Endodermal cell (in vitro differentiated cells): ENCODE data around the gene ARVCF. TPM values are rescaled to one million over a fixed set of nuclear protein-coding genes. Genes with fewer than 3 reads are reported as not detected.

Source experiments
- DNase-seq: peaks from one replicate; pipeline ENCODE4 v3.0.0-alpha.2; 2017
- H3K27ac ChIP-seq: 2 replicates; pipeline ENCODE4 v1.5.1; 2013; ENCODE audit warnings: mild to moderate bottlenecking, low read depth, low read length, moderate library complexity
- H3K27me3 ChIP-seq: 2 replicates; pipeline ENCODE4 v1.6.1; 2013; ENCODE audit warnings: mild to moderate bottlenecking, low read length, moderate library complexity; ENCODE audit not compliant: insufficient read depth, control insufficient read depth, poor library complexity, severe bottlenecking
- H3K36me3 ChIP-seq: 2 replicates; pipeline ENCODE4 v1.7.0; 2013; ENCODE audit warnings: mild to moderate bottlenecking, low read length, moderate library complexity; ENCODE audit not compliant: control insufficient read depth, insufficient read depth
- H3K4me1 ChIP-seq: one replicate; pipeline ENCODE4 v1.7.0; 2013; ENCODE audit warnings: low read length; ENCODE audit not compliant: control insufficient read depth, insufficient read depth
- H3K4me3 ChIP-seq: 2 replicates; pipeline ENCODE4 v1.5.1; 2013; ENCODE audit warnings: mild to moderate bottlenecking, low read length, moderate library complexity
- H3K9ac ChIP-seq: 2 replicates; pipeline ENCODE4 v1.6.1; 2013; ENCODE audit warnings: mild to moderate bottlenecking, low read length, moderate library complexity; ENCODE audit not compliant: poor library complexity, severe bottlenecking; ENCODE audit errors: extremely low read depth
- H3K9me3 ChIP-seq: 2 replicates; pipeline ENCODE4 v1.6.1; 2013; ENCODE audit warnings: mild to moderate bottlenecking, low read length, moderate library complexity; ENCODE audit not compliant: control insufficient read depth
- H3K27ac Mint-ChIP-seq: 2 replicates; pipeline ENCODE4 v1.8.0; 2020; ENCODE audit warnings: mixed read lengths
- H3K27me3 Mint-ChIP-seq: 2 replicates; pipeline ENCODE4 v1.8.0; 2021; ENCODE audit warnings: mild to moderate bottlenecking, mixed read lengths; ENCODE audit not compliant: insufficient read depth
- H3K36me3 Mint-ChIP-seq: 2 replicates; pipeline ENCODE4 v1.8.0; 2020; ENCODE audit warnings: low read depth, mixed read lengths
- H3K4me1 Mint-ChIP-seq: 2 replicates; pipeline ENCODE4 v1.8.0; 2020; ENCODE audit warnings: mixed read lengths
- H3K4me3 Mint-ChIP-seq: 2 replicates; pipeline ENCODE4 v1.8.0; 2020; ENCODE audit warnings: mild to moderate bottlenecking, moderate library complexity, mixed read lengths
- H3K9me3 Mint-ChIP-seq: 2 replicates; pipeline ENCODE4 v1.8.0; 2020; ENCODE audit warnings: mild to moderate bottlenecking, mixed read lengths
- CTCF ChIP-seq: fragments of 200-600 bp; sonication (generic); conservative IDR thresholded peaks from 2 replicates; pipeline ENCODE4 v1.5.0; 2021; ENCODE audit warnings: antibody characterized with exemption, mild to moderate bottlenecking
- WGBS, 2 experiments: methylation state at CpG; one replicate each; pipeline versions ENCODE4 v1.1.5 to v1.1.7; 2013; ENCODE audit warnings: missing lambda C conversion rate in 2 of 2, mixed read lengths in 1 of 2; ENCODE audit not compliant: insufficient coverage in 1 of 2, insufficient read length in 1 of 2; 5-methylcytosine and 5-hydroxymethylcytosine counted together
- total RNA-seq, 2 donors: library from RNA; stranded (reverse); fragmentation: NEBNext Ultra II Directional in 1 of 2; extraction: Animal tissue kit (Norgen Biotek cat#: 25700) in 1 of 2; gene quantifications; 2 replicates in 1 of 2; 3 replicates in 1 of 2; pipeline ENCODE4 v1.2.1, GENCODE V29; 2021

ARVCF gene
- total RNA-seq, 2 donors from 2014 or later, result 48.3 to 61.3 TPM

- no peak overlapping the region for H3K9ac ChIP-seq
- Mint-ChIP-seq H3K4me3 (no peak overlapping the region), H3K36me3 (peaks cover 9% of the 10 kb centered on the region), H3K4me1 (peaks cover 2% of the 10 kb centered on the region), H3K27ac (no peak overlapping the region), H3K9me3 (no peaks in the 10 kb centered on the region), H3K27me3 (no peaks in the 10 kb centered on the region)
- H3K9me3 ChIP-seq, result no peaks in the 10 kb centered on the region
- peaks cover 3% of the 10 kb centered on the region for H3K36me3 ChIP-seq
- peaks cover under 1% of the 10 kb centered on the region for H3K4me1 ChIP-seq
- no peak overlapping the region for H3K4me3 ChIP-seq
- DNase-seq, result no peak
- no peak overlapping the region for H3K27ac ChIP-seq
- H3K27me3 ChIP-seq, result no peaks in the 10 kb centered on the region
- 90 to 91% methylated on average over 3 to 7 of the region's 7 CpGs for WGBS, 2 experiments
- TF ChIP-seq CTCF, result no peak
These were observed 35.9 kb downstream of the ARVCF start for GRCh38 chr22:19980766-19981165.

GRCh38 chr22:19979712-19980493, 36.7 kb downstream of the ARVCF start:
- Mint-ChIP-seq H3K9me3 (no peaks in the 10 kb centered on the region), H3K4me3 (no peak overlapping the region), H3K27me3 (no peaks in the 10 kb centered on the region), H3K27ac (no peak overlapping the region), H3K36me3 (peaks cover 15% of the 10 kb centered on the region), H3K4me1 (peaks cover 9% of the 10 kb centered on the region)
- H3K4me3 ChIP-seq, result no peak overlapping the region
- H3K27ac ChIP-seq, result no peak overlapping the region
- H3K9me3 ChIP-seq, result no peaks in the 10 kb centered on the region
- WGBS, 2 experiments, result 95 to 97% methylated on average over 49 to 52 of the region's 52 CpGs
- no peak overlapping the region for H3K9ac ChIP-seq
- DNase-seq, result no peak
- peaks cover 3% of the 10 kb centered on the region for H3K36me3 ChIP-seq
- H3K4me1 ChIP-seq, result peaks cover 8% of the 10 kb centered on the region
- no peaks in the 10 kb centered on the region for H3K27me3 ChIP-seq
- TF ChIP-seq CTCF, result no peak

GRCh38 chr22:19978748-19979147, 37.9 kb downstream of the ARVCF start:
- peaks cover 9% of the 10 kb centered on the region for H3K4me1 ChIP-seq
- no peak overlapping the region for H3K9ac ChIP-seq
- H3K36me3 Mint-ChIP-seq, result peaks cover 22% of the 10 kb centered on the region
- peaks cover 11% of the 10 kb centered on the region for H3K4me1 Mint-ChIP-seq
- no peak overlapping the region for H3K4me3 Mint-ChIP-seq
- TF ChIP-seq CTCF, result no peak
- no peaks in the 10 kb centered on the region for H3K9me3 Mint-ChIP-seq
- DNase-seq, result no peak
- H3K27me3 ChIP-seq, result no peaks in the 10 kb centered on the region
- no peak overlapping the region for H3K27ac Mint-ChIP-seq
- H3K9me3 ChIP-seq, result no peaks in the 10 kb centered on the region
- H3K27me3 Mint-ChIP-seq, result no peaks in the 10 kb centered on the region
- 95 to 96% methylated on average over 17 of the region's 17 CpGs for WGBS, 2 experiments
- no peak overlapping the region for H3K27ac ChIP-seq
- H3K36me3 ChIP-seq, result peaks cover 9% of the 10 kb centered on the region
- no peak overlapping the region for H3K4me3 ChIP-seq
